Subcutaneous abdominal adipose tissue (tissue), 5 donors: Measurements from ENCODE around the gene TUBA8.
"Not testable (repeated sequence)": the region's sequence is repeated elsewhere in the genome, so short reads cannot be mapped to it uniquely, and the experiment has no call there.

Experiments used
- H3K27ac ChIP-seq: one replicate; pipeline ENCODE4 v1.7.0; 2013; ENCODE audit warnings: low read depth, mild to moderate bottlenecking, inconsistent platforms, low read length, moderate library complexity
- H3K27me3 ChIP-seq, 5 donors: one replicate each; pipeline ENCODE4 v1.7.0; 2013; ENCODE audit warnings: low read length in 5 of 5, inconsistent platforms in 1 of 5; ENCODE audit not compliant: control insufficient read depth in 5 of 5, insufficient read depth in 4 of 5
- H3K36me3 ChIP-seq, 5 donors: one replicate each; pipeline ENCODE4 v1.7.0; 2013; ENCODE audit warnings: low read length in 5 of 5; ENCODE audit not compliant: control insufficient read depth in 5 of 5, insufficient read depth in 5 of 5
- H3K4me1 ChIP-seq, 5 donors: one replicate each; pipeline ENCODE4 v1.7.0; 2013; ENCODE audit warnings: low read length in 5 of 5, mild to moderate bottlenecking in 3 of 5, moderate library complexity in 1 of 5; ENCODE audit not compliant: control insufficient read depth in 5 of 5, insufficient read depth in 5 of 5
- H3K4me3 ChIP-seq, 5 donors: one replicate each; pipeline ENCODE4 v1.7.0; 2013; ENCODE audit warnings: low read length in 5 of 5, low read depth in 1 of 5
- H3K9ac ChIP-seq, 5 donors: one replicate each; pipeline ENCODE4 v1.7.0; 2013; ENCODE audit warnings: low read length in 5 of 5, mild to moderate bottlenecking in 4 of 5, moderate library complexity in 3 of 5
- H3K9me3 ChIP-seq, 5 donors: one replicate each; pipeline ENCODE4 v1.7.0; 2013; ENCODE audit warnings: low read length in 5 of 5; ENCODE audit not compliant: control insufficient read depth in 5 of 5
- donor health status: healthy.
- donor health status: healthy.
- donor health status: healthy.
- donor health status: healthy.
- donor health status: healthy.

The TUBA8 gene

GRCh38 chr22:18144105-18144504 lies 33.5 kb downstream of the TUBA8 start:
- no peaks in the 10 kb centered on the region for H3K9me3 ChIP-seq
- no peaks in the 10 kb centered on the region for H3K27me3 ChIP-seq
- H3K27ac ChIP-seq, result no peak overlapping the region
- H3K4me3 ChIP-seq, result no peak overlapping the region
- H3K36me3 ChIP-seq, result no peaks in the 10 kb centered on the region
- H3K4me1 ChIP-seq, result peaks cover 2 to 32% (median 16%) of the 10 kb centered on the region in 5 donors
- H3K9ac ChIP-seq, result no peak overlapping the region

- H3K27me3 ChIP-seq, result no peaks in the 10 kb centered on the region
- H3K4me1 ChIP-seq, result peaks cover 2 to 42% (median 26%) of the 10 kb centered on the region in 5 donors
- H3K9ac ChIP-seq, result no peak overlapping the region
- no peak overlapping the region for H3K27ac ChIP-seq
- H3K4me3 ChIP-seq, result no peak overlapping the region
- no peaks in the 10 kb centered on the region for H3K36me3 ChIP-seq
- no peaks in the 10 kb centered on the region for H3K9me3 ChIP-seq
These were observed 35.2 kb downstream of the TUBA8 start for GRCh38 chr22:18145676-18146388.

DNA sequence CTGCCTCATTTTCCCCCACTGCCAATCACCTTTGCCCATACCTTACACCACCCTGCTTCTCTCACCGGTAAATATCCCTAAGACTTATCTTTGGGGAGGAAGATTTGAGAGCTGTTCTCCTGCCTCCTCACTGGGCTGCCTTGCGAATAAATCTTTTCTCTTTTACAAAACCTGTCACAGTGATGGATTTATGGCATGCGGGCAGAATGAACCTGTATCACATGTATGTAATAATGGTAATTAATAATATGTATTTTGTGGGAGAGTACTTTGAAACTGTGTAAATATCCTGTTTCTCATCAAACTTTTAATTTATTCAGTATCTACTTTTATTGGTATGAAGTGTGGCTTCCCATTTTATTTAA lies 35.8 kb downstream of the TUBA8 start:
- Histone ChIP-seq H3K27ac (no peak overlapping the region), H3K9me3 (no peaks in the 10 kb centered on the region), H3K9ac (no peak overlapping the region), H3K4me1 (peaks cover 2 to 45% (median 28%) of the 10 kb centered on the region in 5 donors), H3K4me3 (no peak overlapping the region), H3K36me3 (no peaks in the 10 kb centered on the region), H3K27me3 (no peaks in the 10 kb centered on the region)

DNA sequence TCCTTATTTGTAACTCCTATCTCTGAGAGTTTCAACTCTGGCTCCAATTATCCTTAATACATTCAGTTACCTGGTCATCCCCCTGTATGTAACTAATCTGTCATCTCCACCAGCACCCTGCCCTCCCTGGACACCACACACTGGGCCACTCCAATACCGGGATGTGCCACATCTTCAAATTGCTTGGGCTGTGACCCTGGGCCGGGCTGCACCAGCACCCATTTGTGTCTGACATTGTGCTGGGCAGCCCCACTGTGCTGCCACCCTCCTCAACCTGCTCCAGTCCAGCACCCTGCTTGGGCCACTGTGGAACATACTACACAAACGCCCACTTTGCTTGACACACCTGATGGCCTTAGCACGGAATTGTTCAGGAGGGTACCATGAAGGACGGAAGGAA lies 37.2 kb downstream of the TUBA8 start:
- Histone ChIP-seq H3K9ac (no peak overlapping the region), H3K27ac (no peak overlapping the region), H3K9me3 (no peaks in the 10 kb centered on the region), H3K4me1 (peaks cover 2 to 45% (median 28%) of the 10 kb centered on the region in 5 donors), H3K4me3 (no peak overlapping the region), H3K27me3 (no peaks in the 10 kb centered on the region), H3K36me3 (no peaks in the 10 kb centered on the region)

- H3K27me3 ChIP-seq, result no peaks in the 10 kb centered on the region
- H3K4me1 ChIP-seq, result peaks cover 2 to 45% (median 28%) of the 10 kb centered on the region in 5 donors
- H3K4me3 ChIP-seq, result no peak overlapping the region
These were observed 37.8 kb downstream of the TUBA8 start for GRCh38 chr22:18148293-18148965.

DNA sequence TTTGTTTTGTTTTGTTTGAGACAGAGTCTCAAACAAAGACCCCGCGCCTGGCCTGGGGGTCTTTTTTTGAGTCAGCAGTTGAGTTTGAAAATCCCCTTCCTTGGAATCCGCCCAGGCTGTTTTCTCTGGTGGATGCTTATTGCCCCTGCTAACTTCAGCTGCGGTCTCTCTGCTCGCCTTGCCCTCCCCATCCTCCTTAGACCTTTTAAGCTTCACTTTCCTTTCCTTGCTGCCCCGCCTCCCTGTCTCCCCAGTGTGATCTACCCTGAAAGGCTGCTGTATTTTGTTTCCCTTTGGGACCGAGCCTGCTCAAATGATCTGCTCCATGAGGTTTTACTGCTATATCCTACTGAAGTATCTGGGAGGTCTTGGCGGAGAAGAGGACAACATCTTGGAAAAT lies 41.9 kb downstream of the TUBA8 start:
- H3K27ac ChIP-seq, result no peak overlapping the region
- peaks cover 0 to 2% (median 0%) of the 10 kb centered on the region in 5 donors for H3K36me3 ChIP-seq
- H3K9me3 ChIP-seq, result no peaks in the 10 kb centered on the region
- peaks cover 3 to 35% (median 30%) of the 10 kb centered on the region in 5 donors for H3K4me1 ChIP-seq
- H3K27me3 ChIP-seq, result no peaks in the 10 kb centered on the region
- no peak overlapping the region for H3K4me3 ChIP-seq
- H3K9ac ChIP-seq, result no peak overlapping the region

More at GRCh38 chr22:18148293-18148965, 37.8 kb downstream of the TUBA8 start:
- no peak overlapping the region for H3K9ac ChIP-seq
- H3K36me3 ChIP-seq, result no peaks in the 10 kb centered on the region
- H3K9me3 ChIP-seq, result no peaks in the 10 kb centered on the region
- H3K27ac ChIP-seq, result no peak overlapping the region

GRCh38 chr22:18154821-18155390 lies 44.3 kb downstream of the TUBA8 start:
- Histone ChIP-seq H3K36me3 (peaks cover 0 to 11% (median 0%) of the 10 kb centered on the region in 5 donors), H3K27ac (no peak overlapping the region), H3K9ac (no peak overlapping the region), H3K4me3 (no peak overlapping the region), H3K9me3 (no peaks in the 10 kb centered on the region), H3K27me3 (no peaks in the 10 kb centered on the region), H3K4me1 (peaks cover 3 to 17% (median 16%) of the 10 kb centered on the region in 5 donors)

DNA sequence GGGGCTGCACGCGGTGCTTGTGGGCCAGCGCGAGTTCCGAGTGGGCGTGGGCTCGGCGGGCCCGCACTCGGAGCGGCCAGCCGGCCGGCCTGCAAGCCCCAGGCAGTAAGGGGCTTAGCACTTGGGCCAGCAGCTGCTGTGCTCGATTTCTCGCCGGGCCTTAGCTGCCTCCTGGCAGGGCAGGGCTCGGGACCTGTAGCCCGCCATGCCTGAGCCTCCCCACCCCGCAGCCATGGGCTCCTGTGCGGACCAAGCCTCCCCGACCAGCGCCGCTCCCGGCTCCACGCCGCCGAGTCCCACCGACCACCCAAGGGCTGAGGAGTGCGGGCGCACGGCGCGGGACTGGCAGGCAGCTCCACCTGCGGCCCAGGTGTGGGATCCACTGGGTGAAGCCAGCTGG lies 44.9 kb downstream of the TUBA8 start:
- H3K27ac ChIP-seq, H3K9ac ChIP-seq, H3K4me3 ChIP-seq, H3K27me3 ChIP-seq, H3K9me3 ChIP-seq: not testable (repeated sequence)
- Histone ChIP-seq H3K36me3 (peaks cover 0 to 11% (median 0%) of the 10 kb centered on the region in 5 donors), H3K4me1 (peaks cover 3 to 14% (median 11%) of the 10 kb centered on the region in 5 donors)

DNA sequence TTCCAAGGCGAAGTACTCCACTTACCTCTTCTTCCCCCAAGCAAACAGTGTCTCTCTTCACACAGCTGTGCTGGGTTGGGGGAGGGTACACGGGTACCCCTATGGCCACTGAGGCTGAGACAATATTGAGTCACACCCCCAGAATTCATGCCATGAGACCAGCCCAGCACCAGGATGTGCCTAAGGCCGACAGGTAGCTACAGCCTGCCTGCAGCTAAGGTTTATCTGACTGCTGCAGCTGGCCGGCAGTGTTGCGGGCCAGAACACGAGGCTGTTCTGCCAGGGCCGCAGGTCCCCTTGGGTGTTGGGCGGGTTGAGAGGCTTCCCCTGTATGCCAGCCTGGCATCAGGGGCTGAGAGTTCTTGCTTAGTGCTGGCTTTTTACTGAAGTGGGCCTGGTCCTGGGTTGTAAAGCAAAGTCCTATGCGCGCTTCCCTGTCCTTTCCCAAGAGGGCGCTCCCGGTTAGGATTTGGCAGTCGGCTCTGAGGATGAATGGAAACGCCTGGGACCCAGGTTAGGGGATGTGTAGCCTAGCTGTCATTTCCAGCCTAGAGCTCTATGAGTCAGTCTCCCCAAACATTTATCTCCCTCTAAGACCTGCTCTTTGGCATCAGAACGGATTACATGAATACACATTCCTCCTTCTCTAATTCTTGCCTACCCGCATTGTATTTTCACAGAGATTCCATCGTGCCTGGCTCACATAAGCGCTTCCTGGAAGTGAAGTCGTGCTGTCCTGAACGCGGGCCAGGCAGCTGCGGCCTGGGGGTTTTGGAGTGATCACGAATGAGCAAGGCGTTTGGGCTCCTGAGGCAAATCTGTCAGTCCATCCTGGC lies 46.5 kb downstream of the TUBA8 start:
- H3K4me3 ChIP-seq, result no peak overlapping the region
- no peaks in the 10 kb centered on the region for H3K9me3 ChIP-seq
- peak overlapping the region; percentile 41 for H3K27ac ChIP-seq
- peaks cover 3 to 8% (median 6%) of the 10 kb centered on the region in 5 donors for H3K4me1 ChIP-seq
- peaks cover 0 to 11% (median 3%) of the 10 kb centered on the region in 5 donors for H3K36me3 ChIP-seq
- peak overlapping the region in 1 of 5 donors; percentile 36 for H3K9ac ChIP-seq
- H3K27me3 ChIP-seq, result no peaks in the 10 kb centered on the region
